Measurements from ENCODE around the gene ZC3HAV1.
"Not testable (repeated sequence)": the region's sequence is repeated elsewhere in the genome, so short reads cannot be mapped to it uniquely, and the experiment has no call there.

ZC3HAV1 gene

GRCh38 chr7:139081584-139081983, 27.9 kb downstream of the ZC3HAV1 start:
- no peak for DNase-seq

GRCh38 chr7:139080905-139081304, 28.6 kb downstream of the ZC3HAV1 start:
- DNase-seq = no peak

- DNase-seq = no peak
Measured at GRCh38 chr7:139079861-139080260, 29.7 kb downstream of the ZC3HAV1 start.

DNA sequence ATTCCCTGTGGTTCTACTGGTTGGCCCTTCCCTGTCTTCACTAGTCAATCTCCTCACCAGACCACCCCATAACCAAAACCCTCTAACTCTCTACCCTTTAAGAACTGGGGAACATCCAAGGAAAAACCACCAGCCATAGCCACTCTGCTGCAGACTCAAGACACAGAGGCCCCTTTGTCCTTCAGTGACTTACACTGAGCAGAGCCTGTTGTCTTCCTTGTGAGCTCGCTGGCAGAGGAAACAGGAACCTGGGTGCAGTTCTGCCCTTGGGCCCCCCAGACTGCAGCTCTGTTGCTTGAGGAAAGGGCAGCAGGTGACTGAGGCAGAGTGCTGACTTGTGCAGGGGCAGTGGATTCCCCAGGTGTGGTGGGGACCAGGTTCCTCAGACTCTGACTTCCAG, 30.6 kb downstream of the ZC3HAV1 start:
- no peak for DNase-seq

DNA sequence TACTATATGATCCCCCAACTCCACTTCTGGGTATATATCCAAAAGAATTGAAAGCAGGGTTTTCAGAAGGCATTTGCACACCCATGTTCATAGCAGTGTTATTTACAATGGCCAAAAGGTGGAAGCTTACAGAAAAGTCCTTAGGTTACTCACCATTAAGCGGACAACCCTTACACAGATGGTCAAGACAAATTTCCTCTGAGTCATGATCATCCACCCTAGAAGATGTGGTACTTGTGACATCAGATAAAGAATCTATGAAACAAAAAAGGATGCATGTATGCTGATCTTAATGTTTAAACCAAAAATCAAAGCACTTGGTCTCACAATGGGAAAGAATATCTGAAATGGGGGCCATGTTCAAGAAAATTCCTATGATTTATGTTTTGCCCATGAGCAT, 31.1 kb downstream of the ZC3HAV1 start:
- no peak for DNase-seq

DNA sequence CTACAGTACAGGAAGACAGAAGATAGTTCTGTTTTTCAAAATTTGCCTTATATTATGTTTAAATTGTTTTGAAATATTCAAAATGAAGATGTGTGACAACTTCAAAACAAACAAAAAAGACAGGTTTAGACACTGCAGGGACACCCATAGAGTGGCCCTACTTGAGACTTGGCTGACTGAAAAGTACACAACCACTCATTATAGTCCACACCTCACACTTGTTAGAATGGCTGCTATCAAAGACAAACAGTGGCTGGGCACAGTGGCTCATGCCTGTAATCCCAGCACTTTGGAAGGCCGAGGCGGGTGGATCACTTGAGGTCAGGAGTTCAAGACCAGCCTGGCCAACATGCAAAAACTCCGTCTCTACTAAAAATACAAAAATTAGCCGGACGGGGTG, 31.8 kb downstream of the ZC3HAV1 start:
- DNase-seq = not testable (repeated sequence)

GRCh38 chr7:139075871-139076686, 33.4 kb downstream of the ZC3HAV1 start:
- DNase-seq = no peak

- peak; percentile 29 to 75 for DNase-seq
Measured at GRCh38 chr7:139075031-139075652, 34.4 kb downstream of the ZC3HAV1 start.

GRCh38 chr7:139072796-139073195, 36.7 kb downstream of the ZC3HAV1 start:
- no peak for DNase-seq

DNA sequence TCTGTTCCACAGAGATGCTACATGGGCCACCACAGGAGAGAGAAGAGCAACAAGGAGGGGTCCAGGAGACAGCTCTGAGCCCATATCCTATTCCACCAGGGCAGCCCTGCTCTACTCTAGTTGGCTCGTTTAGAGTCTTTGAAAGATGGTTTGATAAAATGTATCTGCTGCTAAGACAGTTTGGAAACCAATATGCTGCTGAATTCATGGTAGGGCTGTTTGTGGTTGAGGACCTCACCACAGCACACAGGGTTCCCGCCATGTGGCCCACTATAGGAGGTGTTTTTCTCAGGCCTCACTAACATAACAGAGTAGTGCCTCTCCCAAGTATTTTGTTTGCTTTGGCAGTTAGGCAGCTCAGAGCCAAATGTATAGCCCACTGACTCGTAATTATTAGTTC, 37.8 kb downstream of the ZC3HAV1 start:
- DNase-seq = no peak

- DNase-seq = no peak
Measured at GRCh38 chr7:139068544-139069399, 40.7 kb downstream of the ZC3HAV1 start.

DNA sequence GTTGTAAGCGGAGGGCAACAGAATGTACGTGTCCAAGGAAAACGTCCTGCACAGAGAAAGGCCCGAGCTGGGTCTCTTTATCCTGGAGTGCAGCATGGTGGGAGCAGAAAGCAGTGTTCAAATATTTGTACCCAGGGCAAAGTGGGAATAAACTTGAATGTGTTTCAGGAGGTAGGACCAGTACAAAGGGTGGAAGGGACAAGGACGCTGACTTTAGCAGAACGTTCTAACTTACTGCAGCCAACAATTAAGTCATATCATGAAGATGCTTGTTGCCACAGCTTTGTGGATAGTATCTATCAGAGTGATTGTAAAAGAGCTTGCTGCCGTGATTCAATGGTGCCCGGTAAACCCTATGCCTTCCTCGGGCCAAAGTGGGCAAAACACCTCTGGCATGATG, 43.2 kb downstream of the ZC3HAV1 start:
- no peak for DNase-seq

DNA sequence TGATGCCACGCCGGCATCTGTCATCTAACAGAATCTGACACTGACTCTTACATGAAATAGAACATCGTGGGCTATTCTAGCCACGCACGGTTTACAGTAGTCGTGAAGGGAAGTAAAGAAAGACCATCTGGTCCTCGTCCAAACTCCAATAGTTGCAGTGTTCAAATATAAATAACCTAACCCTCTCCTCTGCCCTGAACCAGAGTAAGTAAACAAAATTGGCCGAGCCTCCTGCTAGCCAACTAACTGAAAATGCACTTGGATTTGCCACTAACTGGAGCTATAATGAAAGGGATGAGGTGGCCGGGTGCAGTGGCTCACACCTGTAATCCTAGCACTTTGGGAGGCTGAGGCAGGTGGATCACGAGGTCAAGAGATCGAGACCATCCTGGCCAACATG, 44.2 kb downstream of the ZC3HAV1 start:
- no peak for DNase-seq

DNA sequence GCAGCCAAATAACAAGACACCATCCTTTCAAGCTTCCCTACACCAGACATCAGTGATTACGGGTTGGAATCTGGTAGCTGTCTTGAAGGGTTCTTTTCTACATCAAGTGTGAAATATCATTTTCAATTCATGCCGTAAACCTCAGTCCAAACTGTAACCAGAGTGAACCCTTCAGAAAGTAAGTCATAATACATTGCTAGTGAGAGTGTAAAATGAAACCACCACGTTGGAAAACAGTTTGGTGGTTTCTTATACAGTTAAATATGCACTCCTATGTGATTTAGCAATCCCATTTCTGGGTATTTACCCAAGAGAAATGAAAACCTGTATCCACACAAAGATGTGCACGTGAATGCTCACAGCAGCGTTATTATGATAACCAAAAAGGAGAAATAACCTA, 48.1 kb downstream of the ZC3HAV1 start:
- DNase-seq = no peak

DNA sequence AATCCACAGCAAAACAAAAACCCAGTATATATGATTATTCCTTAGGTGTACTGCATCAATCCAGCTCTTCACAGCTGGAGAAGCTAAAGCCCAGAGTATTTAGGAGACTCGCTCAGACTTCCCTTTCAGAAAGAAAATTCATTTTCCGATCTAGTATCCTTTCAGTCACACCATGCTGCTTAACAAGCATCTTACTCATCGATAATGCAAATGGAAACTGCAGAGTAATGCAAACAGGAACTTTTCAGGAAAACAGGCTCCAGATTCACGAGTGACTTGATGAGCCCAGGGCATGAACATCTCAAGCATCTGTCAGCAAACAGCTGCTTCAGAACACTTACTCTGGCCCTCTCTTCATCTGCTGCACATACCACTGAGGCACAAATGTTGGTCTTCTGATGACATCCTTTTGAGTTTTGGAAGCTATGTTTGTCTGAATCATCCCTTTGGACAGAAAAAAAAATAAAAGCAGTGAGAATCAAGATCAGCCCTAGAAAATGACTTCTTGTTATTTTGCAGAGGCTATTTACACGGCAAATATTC, 48.8 kb downstream of the ZC3HAV1 start:
- no peak for DNase-seq

GRCh38 chr7:139059905-139060304, 49.6 kb downstream of the ZC3HAV1 start:
- DNase-seq = no peak

DNA sequence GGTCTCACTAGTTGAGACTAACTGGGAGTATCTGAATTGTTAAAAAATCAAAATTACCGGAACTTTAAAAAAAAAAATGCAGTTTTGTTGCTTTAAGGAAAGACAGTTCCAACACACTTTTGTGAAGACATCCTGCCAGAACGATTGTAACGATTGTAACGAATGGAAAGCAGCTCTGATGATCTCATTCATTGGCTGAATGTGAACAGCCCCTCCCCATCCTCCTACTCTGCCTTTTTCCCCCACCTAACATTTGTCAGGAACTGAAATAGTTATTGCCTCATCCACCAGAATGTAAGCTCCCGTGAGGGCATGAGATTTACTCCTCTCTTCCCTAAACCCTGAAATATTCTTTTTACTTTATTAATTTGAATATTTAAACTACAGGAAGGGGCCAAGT, 50.6 kb downstream of the ZC3HAV1 start:
- no peak for DNase-seq

- DNase-seq = no peak
Measured at GRCh38 chr7:139055674-139056073, 53.8 kb downstream of the ZC3HAV1 start.

DNA sequence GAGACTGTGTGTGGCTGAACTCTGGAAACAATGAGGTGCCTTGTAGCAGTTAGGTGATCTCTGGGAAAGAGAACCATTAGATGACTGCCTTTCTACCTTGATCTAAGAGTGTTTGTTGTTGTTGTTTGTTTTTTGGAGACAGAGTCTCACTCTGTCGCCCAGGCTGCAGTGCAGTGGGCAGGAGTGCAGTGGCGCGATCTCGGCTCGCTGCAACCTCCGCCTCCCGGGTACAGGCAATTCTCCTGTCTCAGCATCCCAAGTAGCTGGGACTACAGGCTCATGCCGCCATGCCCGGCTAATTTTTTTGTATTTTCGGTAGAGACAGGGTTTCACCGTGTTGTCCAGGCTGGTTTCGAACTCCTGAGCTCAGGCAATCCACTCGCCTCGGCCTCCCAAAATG, 54.9 kb downstream of the ZC3HAV1 start:
- DNase-seq = not testable (repeated sequence)

DNA sequence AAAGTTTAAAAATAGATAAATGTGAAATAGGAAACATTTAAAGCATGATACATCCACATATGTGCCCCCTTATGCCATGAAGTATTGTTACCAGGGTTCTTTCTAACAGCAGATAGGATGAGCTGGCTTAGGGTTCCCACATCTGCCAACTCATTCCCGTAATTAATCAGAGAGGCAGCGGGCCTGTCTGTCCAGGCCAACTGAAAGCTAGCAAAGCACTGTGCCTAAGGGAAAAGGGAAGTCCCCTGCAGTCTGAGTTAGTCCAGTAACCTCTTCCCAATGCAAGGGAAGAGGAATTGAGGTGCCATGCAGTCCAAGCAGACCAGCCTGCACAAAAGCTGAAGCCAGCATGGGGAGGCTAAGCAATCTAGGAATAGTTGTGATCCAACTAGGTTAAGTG, 55.4 kb downstream of the ZC3HAV1 start:
- no peak for DNase-seq

- no peak for DNase-seq
Measured at GRCh38 chr7:139051655-139052054, 57.9 kb downstream of the ZC3HAV1 start.

- DNase-seq = no peak
Measured at GRCh38 chr7:139049936-139050335, 59.6 kb downstream of the ZC3HAV1 start.

- no peak for DNase-seq
Measured at GRCh38 chr7:139049111-139049510, 60.4 kb downstream of the ZC3HAV1 start.

Measured in bone marrow (tissue), 2 donors.